ENCODE results near the gene SULT6B1.
A peak's percentile ranks its signal among the peaks of the same experiment; 100 is the strongest.

Gene SULT6B1

GRCh38 chr2:37181726-37182684 lies 6.5 kb downstream of the SULT6B1 start:
- H3K4me2 ChIP-seq (ENCODE audit: low read depth, low read length, poor library complexity, severe bottlenecking), result no peak overlapping the region
- TF ChIP-seq, protein P1, sequence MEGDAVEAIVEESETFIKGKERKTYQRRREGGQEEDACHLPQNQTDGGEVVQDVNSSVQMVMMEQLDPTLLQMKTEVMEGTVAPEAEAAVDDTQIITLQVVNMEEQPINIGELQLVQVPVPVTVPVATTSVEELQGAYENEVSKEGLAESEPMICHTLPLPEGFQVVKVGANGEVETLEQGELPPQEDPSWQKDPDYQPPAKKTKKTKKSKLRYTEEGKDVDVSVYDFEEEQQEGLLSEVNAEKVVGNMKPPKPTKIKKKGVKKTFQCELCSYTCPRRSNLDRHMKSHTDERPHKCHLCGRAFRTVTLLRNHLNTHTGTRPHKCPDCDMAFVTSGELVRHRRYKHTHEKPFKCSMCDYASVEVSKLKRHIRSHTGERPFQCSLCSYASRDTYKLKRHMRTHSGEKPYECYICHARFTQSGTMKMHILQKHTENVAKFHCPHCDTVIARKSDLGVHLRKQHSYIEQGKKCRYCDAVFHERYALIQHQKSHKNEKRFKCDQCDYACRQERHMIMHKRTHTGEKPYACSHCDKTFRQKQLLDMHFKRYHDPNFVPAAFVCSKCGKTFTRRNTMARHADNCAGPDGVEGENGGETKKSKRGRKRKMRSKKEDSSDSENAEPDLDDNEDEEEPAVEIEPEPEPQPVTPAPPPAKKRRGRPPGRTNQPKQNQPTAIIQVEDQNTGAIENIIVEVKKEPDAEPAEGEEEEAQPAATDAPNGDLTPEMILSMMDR (conservative IDR thresholded peaks at IDR 0.05; ENCODE audit: low read length), result no peak

GRCh38 chr2:37180640-37181039 lies 7.8 kb downstream of the SULT6B1 start:
- H3K4me3 ChIP-seq (ENCODE audit: low read length, poor library complexity, severe bottlenecking), result no peak overlapping the region
- no peaks in the 10 kb centered on the region for H3K27me3 ChIP-seq (ENCODE audit: insufficient read depth, low read length, poor library complexity, severe bottlenecking)
- H3K9me2 ChIP-seq (replicated peaks; ENCODE audit: low read depth, low read length), result no peaks in the 10 kb centered on the region
- H2AFZ ChIP-seq (ENCODE audit: low read length), result no peak overlapping the region
- no peaks in the 10 kb centered on the region for H3K9me3 ChIP-seq (ENCODE audit: insufficient read depth, low read depth, low read length)
- TF ChIP-seq EZH2phosphoT487 (IDR thresholded peaks at IDR 0.05; ENCODE audit: borderline replicate concordance), result no peak
- TF ChIP-seq, protein P1 (conservative IDR thresholded peaks at IDR 0.05; ENCODE audit: low read length), result no peak
- no peaks in the 10 kb centered on the region for H3K4me1 ChIP-seq (ENCODE audit: insufficient read depth, low read length, poor library complexity, severe bottlenecking)
- no peak overlapping the region for H3K9ac ChIP-seq (ENCODE audit: low read depth, low read length, poor library complexity, severe bottlenecking)
- H3K79me2 ChIP-seq (ENCODE audit: insufficient read depth, low read length), result no peaks in the 10 kb centered on the region
- no peaks in the 10 kb centered on the region for H3K36me3 ChIP-seq (ENCODE audit: insufficient read depth, low read length)
- H4K20me1 ChIP-seq (ENCODE audit: insufficient read depth, low read length, poor library complexity, severe bottlenecking), result no peaks in the 10 kb centered on the region
- H3K4me2 ChIP-seq (ENCODE audit: low read depth, low read length, poor library complexity, severe bottlenecking), result no peak overlapping the region
- no peaks in the 10 kb centered on the region for H3F3A ChIP-seq (ENCODE audit: low read depth)

More at GRCh38 chr2:37181726-37182684, 6.5 kb downstream of the SULT6B1 start:
- H3F3A ChIP-seq (ENCODE audit: low read depth), result no peaks in the 10 kb centered on the region
- H3K9me3 ChIP-seq (ENCODE audit: insufficient read depth, low read depth, low read length), result no peaks in the 10 kb centered on the region
- H3K9ac ChIP-seq (ENCODE audit: low read depth, low read length, poor library complexity, severe bottlenecking), result no peak overlapping the region
- H3K4me3 ChIP-seq (ENCODE audit: low read length, poor library complexity, severe bottlenecking), result no peak overlapping the region
- H3K4me1 ChIP-seq (ENCODE audit: insufficient read depth, low read length, poor library complexity, severe bottlenecking), result no peaks in the 10 kb centered on the region
- no peak overlapping the region for H2AFZ ChIP-seq (ENCODE audit: low read length)
- no peaks in the 10 kb centered on the region for H4K20me1 ChIP-seq (ENCODE audit: insufficient read depth, low read length, poor library complexity, severe bottlenecking)
- H3K36me3 ChIP-seq (ENCODE audit: insufficient read depth, low read length), result no peaks in the 10 kb centered on the region
- no peaks in the 10 kb centered on the region for H3K9me2 ChIP-seq (replicated peaks; ENCODE audit: low read depth, low read length)
- no peaks in the 10 kb centered on the region for H3K27me3 ChIP-seq (ENCODE audit: insufficient read depth, low read length, poor library complexity, severe bottlenecking)
- no peaks in the 10 kb centered on the region for H3K79me2 ChIP-seq (ENCODE audit: insufficient read depth, low read length)

GRCh38 chr2:37180006-37180639 lies 8.3 kb downstream of the SULT6B1 start:
- no peaks in the 10 kb centered on the region for H4K20me1 ChIP-seq (ENCODE audit: insufficient read depth, low read length, poor library complexity, severe bottlenecking)
- no peaks in the 10 kb centered on the region for H3F3A ChIP-seq (ENCODE audit: low read depth)
- H3K79me2 ChIP-seq (ENCODE audit: insufficient read depth, low read length), result no peaks in the 10 kb centered on the region
- H3K9me3 ChIP-seq (ENCODE audit: insufficient read depth, low read depth, low read length), result no peaks in the 10 kb centered on the region
- H3K4me3 ChIP-seq (ENCODE audit: low read length, poor library complexity, severe bottlenecking), result no peak overlapping the region
- H2AFZ ChIP-seq (ENCODE audit: low read length), result no peak overlapping the region
- H3K9ac ChIP-seq (ENCODE audit: low read depth, low read length, poor library complexity, severe bottlenecking), result no peak overlapping the region
- H3K9me2 ChIP-seq (replicated peaks; ENCODE audit: low read depth, low read length), result no peaks in the 10 kb centered on the region
- no peaks in the 10 kb centered on the region for H3K4me1 ChIP-seq (ENCODE audit: insufficient read depth, low read length, poor library complexity, severe bottlenecking)
- H3K36me3 ChIP-seq (ENCODE audit: insufficient read depth, low read length), result no peaks in the 10 kb centered on the region
- no peak overlapping the region for H3K4me2 ChIP-seq (ENCODE audit: low read depth, low read length, poor library complexity, severe bottlenecking)
- no peaks in the 10 kb centered on the region for H3K27me3 ChIP-seq (ENCODE audit: insufficient read depth, low read length, poor library complexity, severe bottlenecking)
- no peak for TF ChIP-seq EZH2phosphoT487 (IDR thresholded peaks at IDR 0.05; ENCODE audit: borderline replicate concordance)
- TF ChIP-seq, protein P1 (conservative IDR thresholded peaks at IDR 0.05; ENCODE audit: low read length), result peak; percentile 54

Measured in Loucy (cell line).